K562 (cell line): ENCODE data around the gene TSKS. TPM values are rescaled to one million over a fixed set of nuclear protein-coding genes. Genes with fewer than 3 reads are reported as not detected.

Source experiments
- BACH1 ChIP-seq: fragments of 200-800 bp; sonication (Bioruptor generic); IDR thresholded peaks from 2 replicates; pipeline ENCODE4 v1.6.1; 2016; ENCODE audit warnings: missing genetic modification characterization, missing compliant biosample characterization
- BCLAF1 ChIP-seq, 2 experiments: fragments of 450-650 bp in 1 of 2; IDR thresholded peaks; 2 replicates each; pipeline ENCODE4 v1.6.1; 2011 to 2017; ENCODE audit warnings: low read depth in 2 of 2, antibody characterized with exemption in 1 of 2, borderline replicate concordance in 1 of 2, low read length in 1 of 2, mild to moderate bottlenecking in 1 of 2, mixed read lengths in 1 of 2; ENCODE audit not compliant: control insufficient read depth in 1 of 2
- CBFA2T3 ChIP-seq: fragments of 450-650 bp; IDR thresholded peaks from 2 replicates; pipeline ENCODE4 v1.6.1; 2017
- CEBPG ChIP-seq, 3 experiments: fragments of 200-800 bp in 1 of 3; sonication (Bioruptor generic) in 1 of 3; sonication (generic) in 1 of 3; formaldehyde crosslinking in 1 of 3; IDR thresholded peaks in 2 of 3; conservative IDR thresholded peaks in 1 of 3; 2 replicates each; pipeline versions ENCODE4 v1.6.1 to v1.8.0; 2016 to 2022; ENCODE audit warnings: missing compliant biosample characterization in 2 of 3, missing genetic modification characterization in 2 of 3, mild to moderate bottlenecking in 1 of 3, missing genetic modification reagents in 1 of 3
- CREB1 ChIP-seq, 2 experiments: sonication (generic) in 1 of 2; formaldehyde crosslinking in 1 of 2; IDR thresholded peaks; 2 replicates each; pipeline versions ENCODE4 v1.6.1 to v1.8.0; 2012 to 2022; ENCODE audit warnings: inconsistent platforms in 1 of 2, mild to moderate bottlenecking in 1 of 2, missing genetic modification reagents in 1 of 2, moderate library complexity in 1 of 2
- EP400 ChIP-seq: fragments of 450-650 bp; IDR thresholded peaks from 2 replicates; pipeline ENCODE4 v1.6.1; 2017; ENCODE audit warnings: antibody characterized with exemption, mild to moderate bottlenecking, moderate library complexity
- HDAC2 ChIP-seq: fragments of 450-650 bp; IDR thresholded peaks from 2 replicates; pipeline ENCODE4 v1.6.1; 2016; ENCODE audit warnings: mild to moderate bottlenecking
- IFI16 ChIP-seq: fragments of 250-450 bp; sonication (Bioruptor Pico); IDR thresholded peaks from 2 replicates; pipeline ENCODE4 v2.1.2; 2022; ENCODE audit warnings: mild to moderate bottlenecking, inconsistent platforms
- MAZ ChIP-seq, 2 experiments: fragments of 450-650 bp in 1 of 2; sonication (generic) in 1 of 2; formaldehyde crosslinking; IDR thresholded peaks in 1 of 2; conservative IDR thresholded peaks in 1 of 2; 2 replicates each; pipeline versions ENCODE4 v1.4.0 to v1.5.0; 2020; ENCODE audit warnings: mild to moderate bottlenecking in 1 of 2, missing genetic modification reagents in 1 of 2
- MTA1 ChIP-seq: fragments of 450-650 bp; IDR thresholded peaks from 2 replicates; pipeline ENCODE4 v1.6.1; 2017; ENCODE audit warnings: borderline replicate concordance
- MYNN ChIP-seq, 2 experiments: sonication (generic); formaldehyde crosslinking in 1 of 2; IDR thresholded peaks; 2 replicates each; pipeline versions ENCODE4 v1.5.0 to v1.6.1; 2016 to 2020; ENCODE audit warnings: antibody characterized with exemption in 1 of 2, missing genetic modification reagents in 1 of 2
- NFIX ChIP-seq: fragments of 250-450 bp; sonication (Bioruptor Pico); IDR thresholded peaks from 2 replicates; pipeline ENCODE4 v1.4.0; 2020; ENCODE audit warnings: low read depth, mild to moderate bottlenecking, moderate library complexity
- SRSF9 ChIP-seq: fragments of 200-400 bp; formaldehyde crosslinking; IDR thresholded peaks from 2 replicates; pipeline ENCODE4 v1.6.1; 2017; ENCODE audit warnings: low read depth, low read length, borderline replicate concordance
- ZFX ChIP-seq: sonication (generic); formaldehyde crosslinking; IDR thresholded peaks from 2 replicates; pipeline ENCODE4 v1.8.0; 2022; ENCODE audit warnings: mild to moderate bottlenecking, missing genetic modification reagents, moderate library complexity
- ZKSCAN1 ChIP-seq: fragments of 150-350 bp; IDR thresholded peaks from 2 replicates; pipeline ENCODE4 v1.6.1; 2016; ENCODE audit warnings: low read depth, low read length
- ZNF197 ChIP-seq: fragments of 200-800 bp; sonication (Bioruptor generic); IDR thresholded peaks from 2 replicates; pipeline ENCODE4 v1.6.1; 2016; ENCODE audit warnings: low read depth, missing genetic modification characterization, missing compliant biosample characterization
- ZNF232 ChIP-seq: sonication (generic); formaldehyde crosslinking; IDR thresholded peaks from 2 replicates; pipeline ENCODE4 v1.8.0; 2022; ENCODE audit warnings: mild to moderate bottlenecking, missing genetic modification reagents
- ZNF24 ChIP-seq: fragments of 450-650 bp; IDR thresholded peaks from 2 replicates; pipeline ENCODE4 v1.6.1; 2016
- ZSCAN29 ChIP-seq: fragments of 450-650 bp; IDR thresholded peaks from 2 replicates; pipeline ENCODE4 v1.6.1; 2017
- polyA plus RNA-seq, 8 experiments: library from polyadenylated mRNA; depleted of rRNA in 4 of 8; stranded (reverse) in 5 of 8; unstranded in 3 of 8; fragments of >200 nt; fragmentation: Nextera tagmentation in 2 of 8; fragmentation: Illumina TruSeq in 1 of 8; extraction: Ambion mirVana in 2 of 8; extraction: Trizol in 1 of 8; gene quantifications; 2 replicates each; pipeline versions ENCODE4 v1.2.1 to v1.2.3, GENCODE V29; 2011 to 2014; ENCODE audit warnings: inconsistent platforms in 1 of 8, missing spikeins in 1 of 8
- total RNA-seq, 7 experiments: library from RNA; depleted of rRNA in 6 of 7; stranded (reverse); fragments of >200 nt in 6 of 7; fragmentation: Illumina TruSeq in 2 of 7; extraction: Trizol in 2 of 7; gene quantifications; 2 replicates each; pipeline versions ENCODE4 v1.2.1 to v1.2.3, GENCODE V29; 2011 to 2021; ENCODE audit warnings: low replicate concordance in 1 of 7
- TF ChIP-seq, protein P1 (sequence below), 2 experiments: fragments of 250-450 bp in 1 of 2; fragments of 450-650 bp in 1 of 2; sonication (Bioruptor Pico) in 1 of 2; IDR thresholded peaks; 2 replicates each; pipeline versions ENCODE4 v1.6.1 to v1.8.0; 2016 to 2021; ENCODE audit warnings: mild to moderate bottlenecking in 2 of 2, moderate library complexity in 2 of 2, missing compliant biosample characterization in 1 of 2, missing genetic modification characterization in 1 of 2
- TF ChIP-seq, protein P2 (sequence below): fragments of 450-650 bp; IDR thresholded peaks from 2 replicates; pipeline ENCODE4 v1.6.1; 2014; ENCODE audit warnings: low read depth, mild to moderate bottlenecking, moderate library complexity, borderline replicate concordance

The TSKS gene
- total and polyA plus RNA-seq, 9 of the 15 experiments (the other 6 are each of a cell fraction or from before 2014, with no cell fraction given) = 0.14 to 4.5 (median 0.80) TPM

DNA sequence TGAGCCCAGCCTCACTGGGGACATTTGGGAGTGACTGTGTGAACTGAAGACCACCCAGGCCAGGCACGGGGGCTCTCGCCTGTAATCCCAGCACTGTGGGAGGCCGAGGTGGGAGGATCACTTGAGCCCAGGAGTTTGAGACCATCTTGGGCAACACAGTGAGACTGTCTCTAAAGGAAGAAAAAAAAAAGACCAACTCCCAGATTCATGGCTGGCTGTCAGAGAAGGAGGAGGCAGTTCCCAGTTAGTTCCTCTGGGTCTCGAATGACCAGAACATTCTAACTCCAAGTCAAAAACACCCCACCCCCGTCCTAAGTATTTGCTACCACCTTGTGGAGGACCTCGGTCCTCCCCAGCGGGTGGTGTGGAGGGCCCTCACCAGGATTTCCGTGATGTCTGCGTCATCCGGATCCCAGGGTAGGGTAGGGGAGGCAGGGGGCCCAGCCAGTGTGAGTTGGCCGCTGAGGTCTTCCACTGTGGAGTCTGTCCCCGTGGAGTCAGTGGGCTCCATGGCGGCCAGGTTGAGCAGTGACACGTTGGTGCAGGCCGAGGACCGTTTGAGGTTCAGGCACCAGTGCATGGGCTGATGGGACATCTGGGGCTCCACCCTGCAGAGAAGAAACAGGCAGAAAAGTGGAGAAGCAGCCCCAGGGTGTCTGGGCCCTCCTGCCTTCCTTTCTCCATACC is 1.3 kb downstream of the TSKS start (continued):
- TF ChIP-seq EP400 = peak; percentile 88
- TF ChIP-seq ZNF24 = no peak
- no peak for TF ChIP-seq BCLAF1 (IDR thresholded peaks at IDR 0.05; ENCODE audit: borderline replicate concordance in 1 of 2, control insufficient read depth in 1 of 2, low read depth in 2 of 2, low read length in 1 of 2)
- no peak for TF ChIP-seq MYNN (IDR thresholded peaks at IDR 0.05)
- TF ChIP-seq MYNN (CRISPR knock-in tag; IDR thresholded peaks at IDR 0.05) = no peak
- TF ChIP-seq ZKSCAN1 = no peak
- TF ChIP-seq BACH1 (tag) = no peak
- TF ChIP-seq MAZ (CRISPR knock-in tag; conservative IDR thresholded peaks at IDR 0.05 in 1 of 2, IDR thresholded peaks at IDR 0.05 in 1 of 2) = peak; percentile 79 to 85
- TF ChIP-seq, protein P1, sequence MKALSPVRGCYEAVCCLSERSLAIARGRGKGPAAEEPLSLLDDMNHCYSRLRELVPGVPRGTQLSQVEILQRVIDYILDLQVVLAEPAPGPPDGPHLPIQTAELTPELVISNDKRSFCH (CRISPR knock-in tag; IDR thresholded peaks at IDR 0.05) = no peak
- TF ChIP-seq, protein P1 (tag; IDR thresholded peaks at IDR 0.05) = no peak
- no peak for TF ChIP-seq ZNF232 (CRISPR knock-in tag)
- TF ChIP-seq CEBPG (CRISPR knock-in tag; IDR thresholded peaks at IDR 0.05) = no peak
- TF ChIP-seq CEBPG (tag; conservative IDR thresholded peaks at IDR 0.05 in 1 of 2, IDR thresholded peaks at IDR 0.05 in 1 of 2) = no peak
- TF ChIP-seq NFIX (CRISPR knock-in tag) = no peak
- 0 out of 2 replicates have a peak, but pooled peaks have one; percentile 31 for TF ChIP-seq CREB1 (IDR thresholded peaks at IDR 0.05)
- peak; percentile 62; the same call in 1 of the 2 replicates for TF ChIP-seq CREB1 (CRISPR knock-in tag; IDR thresholded peaks at IDR 0.05)
- TF ChIP-seq ZNF197 (CRISPR knock-in tag) = no peak
- TF ChIP-seq, protein P2, sequence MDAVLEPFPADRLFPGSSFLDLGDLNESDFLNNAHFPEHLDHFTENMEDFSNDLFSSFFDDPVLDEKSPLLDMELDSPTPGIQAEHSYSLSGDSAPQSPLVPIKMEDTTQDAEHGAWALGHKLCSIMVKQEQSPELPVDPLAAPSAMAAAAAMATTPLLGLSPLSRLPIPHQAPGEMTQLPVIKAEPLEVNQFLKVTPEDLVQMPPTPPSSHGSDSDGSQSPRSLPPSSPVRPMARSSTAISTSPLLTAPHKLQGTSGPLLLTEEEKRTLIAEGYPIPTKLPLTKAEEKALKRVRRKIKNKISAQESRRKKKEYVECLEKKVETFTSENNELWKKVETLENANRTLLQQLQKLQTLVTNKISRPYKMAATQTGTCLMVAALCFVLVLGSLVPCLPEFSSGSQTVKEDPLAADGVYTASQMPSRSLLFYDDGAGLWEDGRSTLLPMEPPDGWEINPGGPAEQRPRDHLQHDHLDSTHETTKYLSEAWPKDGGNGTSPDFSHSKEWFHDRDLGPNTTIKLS = peak; percentile 85
- peak; percentile 43; the same call in 1 of the 2 replicates for TF ChIP-seq MTA1
- no peak for TF ChIP-seq ZSCAN29
- TF ChIP-seq SRSF9 = no peak
- peak; percentile 85 for TF ChIP-seq ZFX (CRISPR knock-in tag)
- TF ChIP-seq CBFA2T3 = no peak
- TF ChIP-seq HDAC2 = peak; percentile 56; the same call in 1 of the 2 replicates
- no peak for TF ChIP-seq IFI16
